Left lung (tissue), 10 donors: ENCODE data around the gene NRL. TPM values are rescaled to one million over a fixed set of nuclear protein-coding genes. Genes with fewer than 3 reads are reported as not detected.

Experiments
- ATAC-seq: fragments of 200-7000 bp; cut with Tn5 transposase; one replicate; pipeline ENCODE4 v1.9.1; 2020; ENCODE audit warnings: moderate library complexity
- DNase-seq, 4 donors: peaks; one replicate each; pipeline ENCODE4 v3.0.0-alpha.2; 2013 to 2020
- H3K27ac ChIP-seq, 2 donors: fragments of 200-600 bp; sonication (generic) in 1 of 2; one replicate each; pipeline versions ENCODE4 v1.5.0 to v1.8.0; 2020 to 2021
- H3K27me3 ChIP-seq, 2 donors: fragments of 200-600 bp; sonication (generic) in 1 of 2; one replicate each; pipeline versions ENCODE4 v1.5.0 to v1.8.0; 2020 to 2021
- H3K36me3 ChIP-seq, 2 donors: fragments of 200-600 bp; sonication (generic) in 1 of 2; one replicate each; pipeline versions ENCODE4 v1.5.0 to v1.8.0; 2020 to 2021
- H3K4me1 ChIP-seq, 2 donors: fragments of 200-600 bp; one replicate each; pipeline ENCODE4 v1.8.0; 2021
- H3K4me3 ChIP-seq, 2 donors: fragments of 200-600 bp; sonication (generic) in 1 of 2; one replicate each; pipeline versions ENCODE4 v1.5.0 to v1.8.0; 2020 to 2021; ENCODE audit warnings: mild to moderate bottlenecking in 1 of 2
- H3K9me3 ChIP-seq, 2 donors: fragments of 200-600 bp; sonication (generic) in 1 of 2; one replicate each; pipeline versions ENCODE4 v1.5.0 to v1.8.0; 2020 to 2021
- intact Hi-C, 2 donors: fragments of 100-400 bp; cut with DNase I; formaldehyde crosslinking; loops; one replicate each; pipeline versions ENCODE4 v1.11.2 to v1.14.2; 2022
- polyA plus RNA-seq, 6 donors: library from polyadenylated mRNA; unstranded; fragments of 120-200 nt; gene quantifications; one replicate each; pipeline ENCODE4 v1.2.1, GENCODE V29; 2013; ENCODE audit not compliant: insufficient read length in 6 of 6
- total RNA-seq, 2 donors: library from RNA; stranded (reverse); fragmentation: NEBNext Ultra II Directional; extraction: Animal tissue kit (Norgen Biotek cat#: 25700); gene quantifications; one replicate each; pipeline ENCODE4 v1.2.1, GENCODE V29; 2021
- TF ChIP-seq, protein P1 (sequence below), 2 donors: fragments of 200-600 bp; sonication (generic) in 1 of 2; IDR thresholded peaks; one replicate each; pipeline versions ENCODE4 v1.5.0 to v1.8.0; 2021; ENCODE audit warnings: antibody characterized with exemption in 2 of 2
- donor health status: DM: no; HTN: yes; CAD: no.
- donor health status: DM: no; HTN: no; CAD: no.

The NRL gene
- total and polyA plus RNA-seq, 8 donors, result 0.97 to 2.7 (median 1.6) TPM

- Histone ChIP-seq H3K4me3 (no peak overlapping the region), H3K36me3 (no peaks in the 10 kb centered on the region), H3K4me1 (peaks cover 0 to 6% of the 10 kb centered on the region in 2 donors), H3K27me3 (no peaks in the 10 kb centered on the region), H3K9me3 (no peaks in the 10 kb centered on the region), H3K27ac (no peak overlapping the region)
- intact Hi-C loops, result no loop called here
- TF ChIP-seq, protein P1, sequence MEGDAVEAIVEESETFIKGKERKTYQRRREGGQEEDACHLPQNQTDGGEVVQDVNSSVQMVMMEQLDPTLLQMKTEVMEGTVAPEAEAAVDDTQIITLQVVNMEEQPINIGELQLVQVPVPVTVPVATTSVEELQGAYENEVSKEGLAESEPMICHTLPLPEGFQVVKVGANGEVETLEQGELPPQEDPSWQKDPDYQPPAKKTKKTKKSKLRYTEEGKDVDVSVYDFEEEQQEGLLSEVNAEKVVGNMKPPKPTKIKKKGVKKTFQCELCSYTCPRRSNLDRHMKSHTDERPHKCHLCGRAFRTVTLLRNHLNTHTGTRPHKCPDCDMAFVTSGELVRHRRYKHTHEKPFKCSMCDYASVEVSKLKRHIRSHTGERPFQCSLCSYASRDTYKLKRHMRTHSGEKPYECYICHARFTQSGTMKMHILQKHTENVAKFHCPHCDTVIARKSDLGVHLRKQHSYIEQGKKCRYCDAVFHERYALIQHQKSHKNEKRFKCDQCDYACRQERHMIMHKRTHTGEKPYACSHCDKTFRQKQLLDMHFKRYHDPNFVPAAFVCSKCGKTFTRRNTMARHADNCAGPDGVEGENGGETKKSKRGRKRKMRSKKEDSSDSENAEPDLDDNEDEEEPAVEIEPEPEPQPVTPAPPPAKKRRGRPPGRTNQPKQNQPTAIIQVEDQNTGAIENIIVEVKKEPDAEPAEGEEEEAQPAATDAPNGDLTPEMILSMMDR (IDR thresholded peaks at IDR 0.05), result no peak
- ATAC-seq (no peak), DNase-seq (peak in 2 of 4 donors; percentile 44 to 47)
Observed at GRCh38 chr14:24130717-24131548, 16.2 kb upstream of the NRL start.

DNA sequence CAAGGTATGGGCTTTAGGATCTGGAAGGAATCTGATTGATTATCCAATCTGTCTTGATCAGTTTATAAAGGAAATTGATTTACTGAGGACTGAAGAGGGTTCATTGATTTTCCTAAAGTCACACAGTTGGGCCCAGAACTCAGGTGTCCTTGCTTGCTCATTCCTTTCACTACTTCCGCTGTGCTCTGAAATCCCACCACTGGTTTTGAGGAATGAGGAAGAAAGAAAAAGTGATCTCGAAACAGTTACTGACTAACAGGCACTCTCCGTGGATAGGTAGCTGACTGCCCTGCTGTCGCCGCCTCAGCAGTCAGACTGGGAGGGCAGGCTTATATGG is 15.6 kb upstream of the NRL start, which contains the start of gene FITM1:
TSS of gene FITM1 (plus strand) at position 280 of the 337 bp plus-strand sequence. CDS start 905 bp downstream, outside the sequence.
- Histone ChIP-seq H3K27ac (no peak within 1 kb of the TSS), H3K4me3 (no peak within 1 kb of the TSS), H3K4me1 (peaks cover 0 to 4% of the 10 kb centered on the region in 2 donors), H3K9me3 (no peaks in the 10 kb centered on the region), H3K27me3 (no peaks in the 10 kb centered on the region), H3K36me3 (no peaks in the 10 kb centered on the region)
- DNase-seq (no peak), ATAC-seq (no peak)
- intact Hi-C loops, result no loop called here
- TF ChIP-seq, protein P1 (IDR thresholded peaks at IDR 0.05), result no peak

DNA sequence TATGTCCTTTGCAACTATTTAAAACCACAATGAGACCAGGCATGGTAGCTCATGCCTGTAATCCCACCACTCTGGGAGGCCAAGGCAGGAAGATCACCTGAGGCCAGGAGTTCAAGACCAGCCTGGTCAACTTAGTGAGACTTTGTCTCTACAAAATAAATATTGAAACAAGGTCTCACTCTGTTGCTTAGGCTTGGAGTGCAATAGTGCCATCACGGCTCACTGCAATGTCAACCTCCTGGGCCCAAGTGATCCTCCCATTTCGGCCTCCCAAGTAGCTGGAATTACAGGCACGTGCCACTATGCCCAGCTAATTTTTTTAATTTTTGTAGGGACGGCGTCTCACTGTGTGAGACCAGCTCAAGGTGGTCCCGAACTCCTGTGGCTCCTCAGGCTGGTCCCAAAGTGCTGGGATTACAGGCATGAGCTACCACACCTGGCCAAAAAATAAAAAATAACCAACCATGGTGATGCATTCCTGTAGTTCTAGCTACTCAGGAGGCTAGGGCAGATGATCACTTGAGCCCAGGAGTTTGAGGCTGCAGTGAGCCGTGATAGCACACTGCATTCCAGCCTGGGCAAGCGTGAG is 14.8 kb upstream of the NRL start:
- Histone ChIP-seq H3K27ac (no peak overlapping the region), H3K27me3 (no peaks in the 10 kb centered on the region), H3K4me3 (no peak overlapping the region), H3K36me3 (peaks cover 0 to under 1% of the 10 kb centered on the region in 2 donors), H3K4me1 (no peaks in the 10 kb centered on the region), H3K9me3 (no peaks in the 10 kb centered on the region)
- ATAC-seq (no peak), DNase-seq (no peak)
- TF ChIP-seq, protein P1 (IDR thresholded peaks at IDR 0.05), result no peak
- intact Hi-C loops, result no loop called here

GRCh38 chr14:24127673-24128072 is 12.9 kb upstream of the NRL start:
- H3K27ac ChIP-seq, result no peak overlapping the region
- ATAC-seq (no peak), DNase-seq (no peak)
- intact Hi-C loops, result no loop called here
- no peak overlapping the region for H3K4me3 ChIP-seq
- H3K36me3 ChIP-seq, result peaks cover 0 to 18% of the 10 kb centered on the region in 2 donors
- TF ChIP-seq, protein P1 (IDR thresholded peaks at IDR 0.05), result no peak
- H3K4me1 ChIP-seq, result no peaks in the 10 kb centered on the region
- H3K9me3 ChIP-seq, result no peaks in the 10 kb centered on the region
- no peaks in the 10 kb centered on the region for H3K27me3 ChIP-seq

- intact Hi-C loops, result no loop called here
- no peak for ATAC-seq
- Histone ChIP-seq H3K9me3 (no peaks in the 10 kb centered on the region), H3K4me1 (no peaks in the 10 kb centered on the region), H3K27me3 (no peaks in the 10 kb centered on the region), H3K27ac (peak overlapping the region in 1 of 2 donors; percentile 18), H3K36me3 (peaks cover 0 to 26% of the 10 kb centered on the region in 2 donors), H3K4me3 (no peak overlapping the region)
- TF ChIP-seq, protein P1 (IDR thresholded peaks at IDR 0.05), result no peak
- DNase-seq, result no peak
Observed at GRCh38 chr14:24126939-24127338, 12.2 kb upstream of the NRL start.
